HPDE6-E6E7 (cell line): Measurements from ENCODE around the gene TNRC6B.
"Not testable (repeated sequence)": the region's sequence is repeated elsewhere in the genome, so short reads cannot be mapped to it uniquely, and the experiment has no call there.

ENCODE experiments used
- DNase-seq: peaks from one replicate; pipeline ENCODE4 v3.0.0; 2011; ENCODE audit warnings: missing footprints; ENCODE audit errors: extremely low spot score

TNRC6B gene

DNA sequence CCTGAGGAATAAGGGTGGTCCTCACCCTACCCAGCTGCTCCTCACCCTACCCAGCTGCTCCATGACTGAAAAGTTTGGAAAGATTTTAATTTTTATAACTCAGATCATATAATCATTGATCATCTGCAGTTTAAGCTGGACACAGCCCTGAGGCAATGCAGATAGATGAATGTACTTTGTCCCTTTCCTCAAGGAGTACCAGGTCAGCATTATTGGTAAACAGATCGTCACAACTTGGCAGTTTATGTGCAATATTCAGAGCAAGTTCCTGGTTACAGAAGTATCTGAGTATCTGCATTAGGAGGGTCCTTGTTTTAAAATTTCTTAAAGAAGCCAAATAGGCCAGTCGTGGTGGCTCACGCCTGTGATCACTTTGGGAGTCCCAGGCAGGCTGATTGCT is 3.6 kb downstream of the TNRC6B start:
- no peak for DNase-seq

DNA sequence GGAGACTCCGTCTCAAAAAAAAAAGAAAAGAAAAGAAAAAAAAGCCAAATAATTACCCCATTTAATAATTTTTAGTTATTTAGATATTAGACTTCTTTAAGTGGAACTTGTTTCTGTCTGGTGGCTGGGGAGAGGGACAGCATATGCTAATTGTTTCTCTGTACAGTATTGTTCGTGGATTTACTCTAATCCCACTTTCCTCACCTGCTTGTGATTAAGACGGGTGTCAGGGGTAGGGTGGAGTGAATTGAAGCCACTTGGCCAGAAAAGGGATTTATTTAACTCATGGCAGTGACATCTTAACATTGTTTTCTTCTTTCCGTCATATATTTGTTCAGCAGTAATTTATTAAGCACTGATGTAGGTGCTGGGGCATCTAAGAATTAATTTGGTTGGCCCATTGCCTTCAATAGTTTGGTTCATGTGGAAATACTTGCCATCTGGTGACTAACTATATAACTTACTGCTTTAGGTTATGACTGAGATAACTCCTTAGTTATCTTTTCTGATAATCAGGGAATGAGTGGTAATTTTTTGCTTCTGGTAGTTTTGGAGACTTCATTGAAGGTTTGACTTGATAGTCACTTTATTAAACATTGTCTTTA is 4.6 kb downstream of the TNRC6B start:
- DNase-seq: no peak

DNA sequence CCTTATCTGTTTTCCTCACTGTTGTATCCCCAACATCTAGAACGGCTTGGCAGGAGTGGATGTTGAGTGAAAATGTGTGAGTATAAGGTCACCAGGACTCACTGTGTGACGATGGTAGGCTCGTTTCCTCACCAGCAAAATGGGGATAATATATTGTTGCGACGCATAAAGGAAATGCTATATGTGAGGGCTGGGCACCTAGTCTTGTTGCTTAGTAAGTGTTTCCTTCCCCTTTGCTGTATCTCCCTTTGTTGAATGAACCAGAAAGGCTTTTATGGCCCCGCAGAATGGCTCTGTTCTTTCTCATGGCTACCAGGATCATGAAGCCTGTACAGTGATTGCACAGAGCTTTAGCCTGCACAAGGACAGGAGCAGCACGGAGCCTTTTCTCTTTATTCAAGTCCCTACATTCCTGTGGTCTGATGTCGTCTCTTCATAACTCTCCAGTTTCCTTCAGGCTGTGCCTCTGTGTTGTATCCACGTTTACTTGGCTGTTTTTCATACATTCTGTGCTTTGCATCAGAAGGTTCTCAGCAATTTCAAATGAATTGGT is 5.4 kb downstream of the TNRC6B start:
- no peak for DNase-seq

DNA sequence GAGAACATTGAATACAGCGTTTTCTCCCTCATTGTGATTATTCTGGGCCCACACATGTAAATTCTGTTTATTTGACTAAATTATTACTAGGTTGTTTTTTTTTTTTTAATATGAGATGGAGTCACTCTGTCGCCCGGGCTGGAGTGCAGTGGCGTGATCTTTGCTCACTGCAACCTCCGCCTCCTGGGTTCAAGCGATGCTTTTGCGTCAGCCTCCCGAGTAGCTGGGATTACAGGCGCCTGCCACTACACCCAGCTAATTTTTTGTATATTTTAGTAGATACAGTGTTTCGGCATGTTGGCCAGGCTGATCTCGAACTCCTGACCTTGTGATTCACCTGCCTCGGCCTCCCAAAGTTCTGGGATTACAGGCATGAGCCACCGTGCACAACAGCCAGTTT is 5.9 kb downstream of the TNRC6B start:
- DNase-seq: not testable (repeated sequence)

DNA sequence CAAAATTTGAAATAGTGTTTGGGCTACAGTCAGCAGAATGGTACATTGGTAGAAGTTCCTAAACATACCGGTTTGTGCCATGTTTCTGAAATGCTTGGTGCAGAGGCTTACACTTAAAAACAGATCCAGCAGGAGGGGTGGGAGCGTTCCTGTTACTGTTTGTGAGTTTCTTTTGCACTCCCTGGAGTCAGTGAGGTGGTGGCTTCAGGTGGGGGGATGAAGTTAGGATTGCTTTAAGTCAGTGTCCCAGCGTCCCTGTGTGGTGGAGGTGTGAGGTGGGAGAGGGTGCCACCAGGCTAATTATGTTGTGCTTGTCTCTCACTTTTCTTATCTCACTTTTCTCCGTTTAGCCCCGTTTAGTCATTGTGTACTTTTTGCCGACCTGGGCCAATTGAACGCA is 9.7 kb downstream of the TNRC6B start:
- no peak for DNase-seq

DNA sequence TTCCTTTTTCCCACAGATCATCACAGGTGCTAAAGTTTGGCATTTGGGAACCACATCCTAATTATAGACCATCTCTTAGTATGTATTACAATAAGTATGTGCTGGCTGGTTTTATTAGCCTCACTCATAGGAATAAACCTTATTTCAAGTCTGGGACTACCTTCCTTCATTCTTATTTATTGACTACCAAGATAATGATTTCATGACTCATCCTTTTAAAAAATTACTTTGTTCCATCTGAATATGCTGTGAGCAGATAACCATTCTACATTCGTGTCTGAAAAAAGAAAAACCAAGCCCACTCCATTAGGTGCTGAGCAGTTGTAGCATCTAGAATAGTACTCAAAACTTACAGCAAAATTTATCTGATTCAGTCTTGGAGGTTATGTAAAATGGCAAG is 12.3 kb downstream of the TNRC6B start:
- DNase-seq: no peak

DNA sequence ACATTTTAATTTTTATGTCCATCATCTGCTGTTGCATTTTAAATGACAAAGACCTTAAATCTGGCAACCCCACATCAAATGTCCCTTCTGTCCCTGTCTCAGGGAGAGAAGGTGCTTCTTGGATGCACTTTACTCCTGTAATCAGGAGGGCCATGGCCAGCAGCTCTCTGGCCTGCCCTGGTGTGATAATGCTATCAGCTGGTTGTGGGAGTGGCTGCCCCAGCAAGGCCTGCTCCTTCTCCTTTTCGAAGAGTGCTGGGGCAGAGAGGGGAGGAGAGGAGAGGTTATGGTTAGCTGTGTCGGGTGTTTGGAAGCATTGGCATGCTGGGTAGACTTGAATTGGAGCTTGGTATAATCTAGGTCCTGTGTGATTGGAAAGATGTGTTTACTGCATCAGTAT is 12.8 kb downstream of the TNRC6B start:
- no peak for DNase-seq

DNA sequence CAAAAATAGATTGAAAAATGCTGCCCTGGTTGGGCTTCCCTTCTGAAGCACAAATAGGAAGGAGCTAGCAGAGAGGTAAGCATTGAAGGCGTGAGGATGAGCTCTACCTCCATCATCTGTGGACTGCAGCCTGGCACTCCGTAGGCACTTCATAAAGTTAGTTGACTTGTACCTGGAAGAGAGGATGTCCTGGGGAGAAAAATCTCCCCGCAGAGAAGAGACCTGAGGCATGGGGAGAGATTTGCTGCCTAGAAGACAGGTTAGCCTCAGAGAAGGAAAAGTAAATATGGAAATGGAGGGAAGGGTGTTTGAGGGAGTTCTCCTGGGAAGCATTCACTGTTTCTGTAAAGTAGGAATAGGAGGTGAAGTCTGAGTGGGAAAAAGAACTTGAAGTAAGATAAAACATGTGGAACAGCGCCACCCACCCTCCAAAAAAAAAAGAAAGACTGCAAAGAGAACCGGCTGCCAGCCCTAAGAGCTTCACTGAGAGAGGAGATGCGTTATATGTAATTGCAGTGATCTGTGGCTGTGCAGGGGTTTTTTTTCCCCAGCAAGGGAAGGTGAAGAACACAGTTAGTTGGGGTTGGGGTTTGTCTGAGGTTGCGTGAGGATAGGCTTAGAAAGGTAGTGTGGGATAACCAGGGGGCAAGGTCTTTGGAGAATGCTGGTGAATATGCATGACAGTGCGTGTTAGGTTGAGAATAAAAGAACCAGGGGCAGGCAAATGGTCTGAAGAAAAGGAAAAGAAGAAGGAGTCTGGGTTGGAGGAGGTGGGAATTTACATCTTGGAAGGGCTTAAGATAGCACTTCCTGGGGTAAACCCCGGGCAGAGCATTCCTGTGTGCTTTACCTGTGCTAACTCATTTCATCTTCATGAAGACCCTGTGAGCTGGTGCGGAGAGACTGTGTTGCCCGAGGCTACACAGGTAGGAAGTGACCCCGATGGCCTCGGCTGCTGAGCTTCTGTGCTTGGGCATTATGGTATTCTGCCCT is 16.0 kb downstream of the TNRC6B start:
- no peak for DNase-seq

DNA sequence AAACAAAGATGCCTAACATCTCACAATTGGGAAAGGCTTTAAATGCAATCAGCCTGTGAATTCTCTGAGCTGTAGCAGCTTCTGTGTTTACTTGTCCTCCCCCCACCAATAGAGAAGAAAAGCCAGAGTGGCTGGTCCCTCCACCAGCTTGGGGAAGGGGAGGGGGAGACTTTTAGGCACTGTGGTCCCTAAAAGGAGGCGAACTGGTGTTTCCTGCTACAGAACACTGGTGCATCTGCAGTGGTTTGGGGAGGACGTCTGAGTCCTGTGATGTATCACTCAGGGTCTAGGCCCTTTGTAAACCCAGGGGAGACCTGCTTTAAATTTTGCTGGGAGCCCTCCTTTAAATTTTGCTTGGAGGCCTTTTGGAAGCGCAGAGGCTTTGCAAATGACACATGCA is 16.9 kb downstream of the TNRC6B start:
- no peak for DNase-seq

DNA sequence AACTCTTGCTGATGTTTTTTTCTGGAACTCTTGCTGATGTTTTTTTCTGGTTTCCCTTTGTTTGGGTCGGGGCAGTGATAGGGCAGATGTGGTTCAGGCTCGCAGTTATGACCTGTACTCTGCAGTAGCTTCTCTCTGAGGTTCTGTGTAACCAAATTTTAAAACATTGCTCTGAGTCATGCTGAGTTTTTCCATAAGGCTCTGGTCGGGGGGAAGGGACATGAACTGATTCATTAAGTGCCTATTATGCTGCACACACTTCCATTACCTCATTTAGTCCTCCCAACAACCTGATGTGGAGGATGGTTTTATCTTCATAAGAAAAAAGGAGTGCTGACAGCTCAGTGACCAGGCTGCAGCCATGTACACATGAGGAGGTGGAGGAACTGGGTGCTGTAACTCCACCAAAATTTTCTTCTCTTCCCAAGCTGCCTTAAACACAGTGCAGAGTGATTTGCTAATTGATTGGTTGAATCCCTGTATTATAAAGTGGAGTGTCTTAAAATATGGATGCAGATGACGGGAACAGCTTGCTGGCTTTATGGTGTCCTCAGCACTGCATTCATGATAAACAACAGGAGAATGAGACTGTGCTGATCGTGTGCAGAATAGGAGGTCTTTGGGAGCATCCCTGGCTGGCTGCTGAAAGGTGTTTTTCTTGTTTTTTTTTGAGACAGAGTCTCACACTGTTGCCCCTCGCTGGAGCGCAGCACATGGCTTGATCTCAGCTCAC is 19.1 kb downstream of the TNRC6B start:
- DNase-seq: peak; percentile 66

DNA sequence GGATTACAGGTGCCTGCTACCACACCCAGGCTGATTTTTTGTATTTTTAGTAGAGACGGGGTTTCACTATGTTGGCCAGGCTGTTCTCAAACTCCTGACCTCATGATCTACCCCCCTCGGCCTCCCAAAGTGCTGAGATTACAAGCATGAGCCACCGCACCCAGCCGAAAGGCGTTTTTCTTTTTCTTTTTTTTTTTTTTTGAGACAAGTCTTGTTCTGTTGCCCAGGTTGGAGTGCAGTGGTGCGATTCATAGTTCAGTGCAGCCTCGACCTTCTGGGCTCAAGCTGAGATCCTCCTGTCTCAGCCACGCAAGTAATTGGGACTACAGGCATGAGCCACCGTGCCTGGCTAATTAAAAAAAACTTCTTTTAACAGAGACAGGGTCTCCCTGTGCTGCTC is 19.7 kb downstream of the TNRC6B start:
- not testable (repeated sequence) for DNase-seq

DNA sequence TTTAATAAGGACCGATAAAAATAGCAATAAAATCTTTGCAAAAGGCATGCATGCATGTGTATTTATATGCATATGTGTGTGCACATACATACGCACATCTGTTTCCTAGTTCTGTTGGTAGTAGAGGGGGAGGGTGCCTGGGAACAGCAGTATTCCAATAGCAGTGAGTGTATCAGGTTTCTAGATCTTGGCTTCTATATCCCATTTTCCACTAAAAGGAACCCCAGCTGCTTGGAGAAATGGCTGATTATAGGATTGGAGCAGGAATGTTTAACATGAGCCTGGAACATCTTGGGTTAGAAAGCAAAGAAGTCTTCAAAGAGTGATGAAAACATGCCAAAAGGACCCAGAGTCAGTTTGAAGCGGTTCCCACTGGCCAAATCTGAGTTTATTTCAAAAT is 21.0 kb downstream of the TNRC6B start:
- no peak for DNase-seq

DNA sequence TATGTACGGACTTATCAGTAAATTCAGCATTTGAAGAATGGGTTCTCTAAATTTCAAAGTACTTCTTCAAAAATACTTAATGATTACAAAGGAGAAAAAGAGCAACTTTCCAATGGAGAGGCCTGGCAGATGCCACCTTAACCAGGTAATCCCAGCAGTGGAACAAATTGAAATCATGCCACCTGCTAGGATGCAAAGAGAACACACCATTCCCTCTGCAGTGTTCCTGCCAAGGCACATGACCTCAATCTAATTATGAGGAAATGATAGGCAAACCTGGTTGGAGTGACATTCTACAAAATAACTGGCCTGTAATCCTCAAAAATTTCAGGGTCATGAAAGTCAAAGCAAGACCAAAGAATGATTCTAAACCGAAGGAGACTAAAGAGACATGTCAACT is 21.5 kb downstream of the TNRC6B start:
- no peak for DNase-seq

DNA sequence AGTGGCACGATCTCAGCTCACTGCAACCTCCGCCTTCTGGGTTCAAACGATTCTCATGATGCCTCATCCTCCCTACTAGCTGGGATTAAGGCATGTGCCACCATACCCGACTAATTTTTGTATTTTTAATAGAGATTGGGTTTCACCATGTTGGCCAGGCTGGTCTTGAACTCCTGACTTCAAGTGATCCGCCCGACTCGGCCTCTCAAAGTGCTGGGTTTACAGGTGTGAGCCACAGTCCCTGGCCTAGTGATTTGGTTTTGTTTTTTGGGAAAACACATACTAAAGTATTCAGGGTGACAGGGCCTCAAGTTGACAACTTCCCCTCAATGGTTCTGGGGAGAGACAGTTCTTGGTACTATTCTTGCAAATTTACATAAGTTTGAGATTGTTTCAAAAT is 22.1 kb downstream of the TNRC6B start:
- no peak for DNase-seq

DNA sequence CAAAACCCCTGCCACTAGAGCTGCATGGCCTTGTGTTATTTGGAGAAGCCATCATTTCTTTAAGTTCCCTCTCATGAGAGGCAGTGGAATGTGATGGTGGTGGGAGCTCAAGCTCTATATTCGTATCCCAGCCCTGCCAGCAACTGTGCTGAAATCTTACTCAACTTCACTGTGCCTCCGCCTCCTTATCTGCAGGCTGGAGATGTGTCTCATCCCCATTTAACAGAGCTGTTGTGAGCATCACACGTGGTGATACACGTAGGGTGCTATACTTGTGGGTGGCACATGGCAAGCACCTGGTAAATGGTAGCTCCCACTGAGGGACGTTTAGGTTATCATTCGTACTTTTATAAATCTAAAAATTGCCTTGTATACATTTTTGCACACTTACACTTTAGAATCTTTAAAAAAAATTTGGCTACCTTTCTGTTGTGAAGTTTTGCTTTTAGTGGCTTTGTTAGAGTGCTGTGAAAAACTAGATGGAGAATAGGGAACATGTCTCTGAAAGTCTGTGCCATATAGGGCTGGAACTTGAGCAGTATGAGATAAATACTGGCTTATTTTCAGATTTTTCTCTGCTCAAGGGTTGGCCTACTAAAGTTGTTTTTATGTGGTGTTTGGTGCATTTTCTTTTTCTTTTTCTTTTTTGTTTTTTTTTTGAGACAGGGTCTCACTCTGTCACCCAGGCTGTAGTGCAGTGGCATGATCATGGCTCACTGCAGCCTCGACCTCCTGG is 23.2 kb downstream of the TNRC6B start:
- DNase-seq: no peak

DNA sequence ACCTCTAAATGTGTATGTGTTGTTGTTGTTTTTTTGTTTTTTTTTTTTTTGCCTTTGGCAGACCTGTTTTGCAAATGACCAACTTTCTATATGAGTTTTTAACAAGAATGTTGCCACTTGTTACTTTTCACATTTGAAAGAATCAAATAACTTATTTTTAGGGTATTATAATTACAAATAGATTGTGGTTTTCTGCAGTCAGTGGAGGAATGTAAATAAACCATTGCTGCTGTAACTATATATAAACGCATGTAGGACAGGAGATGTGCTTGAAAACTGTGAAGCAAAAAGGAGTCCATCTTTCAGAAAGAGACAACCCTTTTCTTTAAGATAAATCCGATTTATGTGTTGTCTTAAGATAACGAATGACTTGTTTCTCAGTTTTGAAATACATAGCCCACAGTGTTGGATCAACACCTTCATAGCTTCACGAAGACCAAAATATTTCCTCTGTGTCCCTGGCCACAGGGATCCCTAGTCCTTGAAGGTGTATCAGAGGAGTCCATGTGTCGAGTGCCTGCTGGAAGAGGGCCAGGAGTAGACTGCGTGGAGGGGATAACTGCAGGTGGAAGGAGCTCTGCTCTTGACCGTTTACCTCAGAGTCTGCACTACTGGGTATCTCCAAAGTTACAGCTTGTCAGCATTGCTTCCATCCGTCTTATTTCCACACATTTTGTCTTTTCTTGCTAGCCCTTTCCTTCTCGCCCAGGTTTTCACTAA is 24.7 kb downstream of the TNRC6B start:
- DNase-seq: no peak

DNA sequence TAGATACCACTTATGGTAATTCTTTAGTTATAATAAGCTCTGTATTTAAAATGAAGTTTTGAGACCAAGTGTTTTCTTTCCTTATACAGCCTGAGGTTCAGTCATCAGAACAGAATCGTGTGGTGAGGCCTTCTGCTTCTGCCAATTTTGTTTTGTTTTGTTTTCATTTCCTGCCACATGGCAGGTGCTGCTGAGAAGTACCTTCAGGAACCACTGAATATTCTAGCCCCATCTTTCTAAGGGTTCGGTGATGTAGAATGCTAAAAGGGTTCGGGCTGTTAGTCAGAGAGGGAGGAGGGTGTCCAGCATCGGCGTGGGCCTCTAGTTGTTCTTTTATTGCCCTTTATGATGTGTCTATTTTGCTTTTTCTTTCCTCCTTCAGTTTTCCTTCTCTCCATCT is 25.8 kb downstream of the TNRC6B start:
- DNase-seq: no peak

DNA sequence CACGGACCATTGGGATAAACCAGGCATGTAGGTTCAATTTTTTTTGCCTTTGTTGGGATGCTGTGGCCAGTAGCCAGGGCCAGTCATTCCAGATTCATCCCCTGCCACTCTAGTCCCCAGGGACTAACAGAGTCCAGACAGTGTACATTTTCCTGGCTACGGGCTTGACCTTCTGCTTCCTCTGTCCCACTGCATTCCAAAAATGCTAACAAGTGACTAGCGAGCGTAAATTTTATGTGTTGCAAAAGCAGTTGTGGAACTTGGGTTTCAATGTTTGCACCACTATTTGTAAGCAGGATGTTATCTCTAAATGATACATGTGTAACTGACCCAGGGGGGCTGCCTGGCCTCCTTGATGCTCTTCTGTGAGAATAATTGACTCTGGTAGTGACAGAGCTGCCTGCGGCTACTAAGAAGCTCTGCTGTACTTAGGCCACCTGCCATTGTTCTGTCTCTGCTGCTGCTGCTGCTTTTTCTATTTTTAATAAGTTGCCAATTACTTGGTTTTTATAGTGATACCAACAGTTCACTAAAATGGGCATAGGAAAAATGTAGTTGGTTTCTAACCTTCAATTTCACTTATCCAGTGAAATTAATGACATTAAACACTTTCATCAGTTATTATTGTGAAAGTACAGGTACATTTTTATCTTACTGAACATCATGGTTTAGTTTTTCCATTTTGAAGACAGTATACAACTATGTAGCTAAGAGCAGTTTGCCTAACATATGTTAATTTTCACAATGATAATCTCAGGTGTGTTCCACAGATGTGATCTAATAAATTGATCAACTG is 26.8 kb downstream of the TNRC6B start:
- DNase-seq: no peak

DNA sequence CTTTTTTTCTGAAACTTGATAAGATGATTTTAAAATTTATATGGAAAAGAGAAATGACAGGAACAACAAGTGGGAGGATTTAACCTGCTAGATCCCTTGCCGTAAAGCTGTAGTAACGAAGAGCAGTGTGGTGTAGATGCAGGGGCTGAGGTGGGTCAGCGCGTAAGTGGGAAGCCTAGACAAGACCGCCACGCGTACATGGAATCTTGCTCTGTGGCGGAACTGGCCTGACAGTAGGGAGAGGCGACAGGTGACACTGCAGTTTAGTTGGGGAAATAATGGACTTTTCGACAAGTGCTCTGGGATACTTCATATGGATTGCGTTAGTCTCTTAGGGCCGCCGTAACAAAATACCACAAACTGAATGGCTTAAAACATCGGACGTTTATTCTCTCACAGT is 28.8 kb downstream of the TNRC6B start:
- no peak for DNase-seq

DNA sequence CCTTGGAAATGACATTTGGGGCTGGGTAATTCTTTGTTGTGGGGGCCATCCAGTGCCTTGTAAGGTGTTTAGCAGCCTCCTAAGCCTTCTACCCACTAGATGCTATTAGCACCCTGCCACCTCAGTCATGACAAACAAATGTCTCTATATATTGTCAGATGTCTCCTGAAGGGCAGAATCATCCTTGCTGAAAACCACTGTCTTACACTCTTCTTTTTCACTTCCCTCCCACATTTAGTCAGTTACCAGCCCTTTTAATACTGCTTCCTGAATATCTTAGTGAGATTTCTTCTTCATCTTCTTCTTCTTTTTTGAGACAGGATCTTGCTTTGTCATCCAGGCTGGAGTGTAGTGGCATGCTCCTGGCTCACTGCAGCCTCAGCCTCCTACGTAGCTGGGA is 33.1 kb downstream of the TNRC6B start:
- DNase-seq: no peak
